Measurements from ENCODE around the gene RAD23A.
"Not testable (repeated sequence)": the region's sequence is repeated elsewhere in the genome, so short reads cannot be mapped to it uniquely, and the experiment has no call there.

The RAD23A gene

DNA sequence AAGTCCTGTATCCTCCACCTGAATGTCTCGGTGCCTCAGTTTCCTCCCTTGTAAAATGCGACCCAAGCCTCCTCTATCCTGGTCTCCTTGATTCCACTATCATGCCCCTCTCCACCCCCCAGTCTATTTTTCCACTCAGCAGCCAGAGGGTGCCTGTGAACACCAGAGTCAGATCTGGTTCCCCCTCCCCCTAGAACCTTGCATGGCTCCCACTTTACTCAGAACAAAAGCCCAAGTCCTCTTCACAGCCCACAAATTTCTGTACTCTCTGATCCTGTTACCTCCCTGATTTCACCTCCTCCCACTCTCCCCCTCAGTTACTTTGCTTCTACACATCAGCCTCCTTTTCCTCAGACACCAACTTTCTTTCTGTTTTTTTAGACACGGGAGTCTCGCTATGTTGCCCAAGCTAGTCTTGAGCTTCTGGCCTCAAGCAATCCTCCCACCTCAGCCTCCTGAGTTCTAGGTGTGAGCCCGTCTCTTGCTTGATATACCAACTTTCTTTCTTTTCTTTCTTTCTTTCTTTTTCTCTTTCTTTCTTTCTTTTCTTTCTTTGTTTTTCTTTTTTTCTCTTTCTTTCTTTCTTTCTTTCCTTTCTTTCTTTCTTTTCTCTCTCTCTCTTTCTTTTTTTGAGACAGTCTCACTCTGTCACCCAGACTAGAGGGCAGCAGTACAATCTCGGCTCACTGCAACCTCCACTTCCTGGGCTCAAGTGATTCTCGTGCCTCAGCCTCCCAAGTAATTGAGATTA is 24.6 kb downstream of the RAD23A start:
- no peak overlapping the region for H3K4me3 Mint-ChIP-seq
- no peaks in the 10 kb centered on the region for H3K9me3 Mint-ChIP-seq
- no peak for DNase-seq
- no peaks in the 10 kb centered on the region for H3K36me3 Mint-ChIP-seq (ENCODE audit: low read depth)
- no peak overlapping the region for H3K27ac Mint-ChIP-seq
- H3K4me1 Mint-ChIP-seq = peaks cover 7% of the 10 kb centered on the region
- H3K27me3 Mint-ChIP-seq (ENCODE audit: low read depth, poor library complexity) = peaks cover 30% of the 10 kb centered on the region
- TF ChIP-seq, protein P1, sequence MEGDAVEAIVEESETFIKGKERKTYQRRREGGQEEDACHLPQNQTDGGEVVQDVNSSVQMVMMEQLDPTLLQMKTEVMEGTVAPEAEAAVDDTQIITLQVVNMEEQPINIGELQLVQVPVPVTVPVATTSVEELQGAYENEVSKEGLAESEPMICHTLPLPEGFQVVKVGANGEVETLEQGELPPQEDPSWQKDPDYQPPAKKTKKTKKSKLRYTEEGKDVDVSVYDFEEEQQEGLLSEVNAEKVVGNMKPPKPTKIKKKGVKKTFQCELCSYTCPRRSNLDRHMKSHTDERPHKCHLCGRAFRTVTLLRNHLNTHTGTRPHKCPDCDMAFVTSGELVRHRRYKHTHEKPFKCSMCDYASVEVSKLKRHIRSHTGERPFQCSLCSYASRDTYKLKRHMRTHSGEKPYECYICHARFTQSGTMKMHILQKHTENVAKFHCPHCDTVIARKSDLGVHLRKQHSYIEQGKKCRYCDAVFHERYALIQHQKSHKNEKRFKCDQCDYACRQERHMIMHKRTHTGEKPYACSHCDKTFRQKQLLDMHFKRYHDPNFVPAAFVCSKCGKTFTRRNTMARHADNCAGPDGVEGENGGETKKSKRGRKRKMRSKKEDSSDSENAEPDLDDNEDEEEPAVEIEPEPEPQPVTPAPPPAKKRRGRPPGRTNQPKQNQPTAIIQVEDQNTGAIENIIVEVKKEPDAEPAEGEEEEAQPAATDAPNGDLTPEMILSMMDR (IDR thresholded peaks at IDR 0.05) = no peak

DNA sequence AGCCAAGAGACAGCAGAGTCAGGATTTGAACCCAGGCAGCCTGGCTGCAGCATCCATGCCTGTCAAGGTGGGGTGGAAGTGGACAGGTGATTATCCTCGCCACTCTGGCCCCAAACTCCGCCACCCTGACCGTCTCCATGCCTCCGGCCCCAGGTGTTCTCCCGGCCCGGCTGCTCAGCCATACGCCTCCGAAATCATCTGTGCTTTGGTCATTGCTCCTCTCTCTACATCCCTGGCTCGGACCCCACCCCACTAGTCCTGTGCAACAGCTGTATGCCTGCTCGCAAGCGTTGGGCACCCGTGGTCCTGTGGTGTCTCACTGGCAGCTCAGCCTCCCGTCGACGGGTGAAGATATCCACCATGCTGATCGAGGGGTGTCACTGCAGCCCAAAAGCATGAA is 27.6 kb downstream of the RAD23A start:
- Mint-ChIP-seq H3K27ac (no peak overlapping the region), H3K27me3 (ENCODE audit: low read depth, poor library complexity) (peaks cover 54% of the 10 kb centered on the region), H3K4me3 (no peak overlapping the region), H3K36me3 (ENCODE audit: low read depth) (no peaks in the 10 kb centered on the region), H3K4me1 (peaks cover 6% of the 10 kb centered on the region), H3K9me3 (no peaks in the 10 kb centered on the region)
- TF ChIP-seq, protein P1 (IDR thresholded peaks at IDR 0.05) = no peak
- no peak for DNase-seq

DNA sequence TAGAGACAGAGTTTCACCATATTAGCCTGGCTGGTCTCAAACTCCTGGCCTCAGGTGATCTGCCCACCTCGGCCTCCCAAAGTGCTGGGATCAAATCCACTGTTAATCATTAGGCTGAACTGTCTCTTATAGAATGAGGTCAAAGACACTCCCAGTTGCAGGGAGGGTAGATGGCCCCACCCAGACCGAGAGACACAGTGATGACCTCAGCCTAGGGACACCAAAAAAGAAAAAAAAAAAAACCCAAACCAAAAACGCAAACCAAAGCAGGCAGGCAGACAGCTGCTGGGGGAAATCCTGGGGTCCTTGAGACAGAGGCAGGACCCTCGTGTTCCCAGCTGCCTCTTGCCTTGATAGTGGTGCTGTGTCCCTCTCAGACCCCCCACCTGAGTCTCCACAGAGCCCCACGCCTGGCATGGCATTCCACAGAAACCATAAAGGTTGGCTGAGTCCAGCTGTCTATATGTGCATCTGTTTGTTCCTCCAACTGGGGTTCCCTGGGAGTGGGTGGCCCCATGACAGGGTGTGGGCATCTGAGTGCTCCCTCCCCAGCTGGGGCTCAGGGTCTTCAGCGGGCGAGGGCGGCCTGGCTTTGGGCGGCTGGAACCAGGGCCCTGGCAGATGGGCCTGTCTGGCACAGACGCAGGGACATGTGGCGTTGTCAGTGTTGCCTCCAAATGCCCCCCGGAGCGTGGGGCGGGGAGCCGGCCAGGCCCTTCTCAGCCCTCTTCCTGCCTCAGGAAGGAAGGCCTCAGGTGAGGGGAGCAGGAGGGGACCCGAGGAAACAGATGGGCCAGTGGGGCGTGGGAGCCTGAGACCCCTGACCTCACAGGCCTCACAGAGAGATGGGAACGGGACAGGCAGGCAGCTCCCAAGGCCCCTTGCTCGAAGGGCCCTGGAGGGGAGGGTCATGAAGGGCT is 28.9 kb downstream of the RAD23A start:
- Mint-ChIP-seq H3K27me3 (ENCODE audit: low read depth, poor library complexity) (peaks cover 59% of the 10 kb centered on the region), H3K27ac (no peak overlapping the region), H3K9me3 (no peaks in the 10 kb centered on the region), H3K4me3 (no peak overlapping the region), H3K4me1 (peaks cover 6% of the 10 kb centered on the region), H3K36me3 (ENCODE audit: low read depth) (no peaks in the 10 kb centered on the region)
- TF ChIP-seq, protein P1 (IDR thresholded peaks at IDR 0.05) = no peak
- no peak for DNase-seq

DNA sequence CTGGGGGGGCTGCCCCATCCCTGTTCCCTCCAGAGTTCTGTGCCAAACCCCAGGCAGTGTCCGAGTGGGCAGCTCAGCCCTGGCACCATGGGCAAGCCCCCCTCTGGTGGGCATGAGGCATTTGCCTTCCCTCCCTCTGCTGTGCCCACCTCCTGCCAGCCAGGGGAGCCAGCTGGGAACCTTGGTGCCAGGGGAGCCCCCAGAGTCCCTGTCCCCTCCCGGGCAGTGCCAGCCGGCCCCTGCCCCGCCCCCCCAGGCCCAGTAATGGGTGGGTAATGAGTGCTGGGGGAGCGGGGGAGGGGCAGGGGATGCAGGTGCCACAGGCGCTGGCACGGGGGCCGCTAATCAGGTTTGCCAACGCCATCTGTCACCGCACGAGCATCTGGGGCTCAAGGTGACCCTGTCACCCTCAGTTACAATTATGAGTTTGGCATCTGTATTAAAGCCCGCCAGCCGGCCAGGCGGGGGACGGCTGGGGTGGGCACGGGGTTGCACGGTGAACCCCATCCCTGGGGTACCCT is 29.6 kb downstream of the RAD23A start:
- Mint-ChIP-seq H3K4me1 (peaks cover 2% of the 10 kb centered on the region), H3K9me3 (no peaks in the 10 kb centered on the region), H3K27ac (no peak overlapping the region), H3K36me3 (ENCODE audit: low read depth) (no peaks in the 10 kb centered on the region), H3K4me3 (no peak overlapping the region), H3K27me3 (ENCODE audit: low read depth, poor library complexity) (peaks cover 57% of the 10 kb centered on the region)
- TF ChIP-seq, protein P1 (IDR thresholded peaks at IDR 0.05) = no peak
- DNase-seq = no peak

DNA sequence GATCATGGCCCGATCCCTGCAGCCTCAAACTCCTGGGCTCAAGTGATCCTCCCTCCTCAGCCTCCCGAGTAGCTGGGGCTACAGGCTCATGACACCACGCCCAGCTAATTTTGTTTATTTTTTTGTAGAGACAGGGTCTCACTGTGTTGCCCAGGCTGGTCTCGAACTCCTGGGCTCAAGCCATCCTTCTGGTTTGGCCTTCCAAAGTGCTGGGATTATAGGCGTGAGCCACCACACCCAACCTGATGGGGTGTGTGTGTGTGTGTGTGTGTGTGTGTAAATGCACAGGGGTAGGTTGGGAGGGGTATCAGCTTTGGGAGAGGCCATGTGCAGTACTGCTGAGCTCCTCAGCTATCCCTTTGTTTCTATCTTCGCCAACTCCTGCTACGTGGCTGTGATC is 30.4 kb downstream of the RAD23A start:
- not testable (repeated sequence) for H3K4me3 Mint-ChIP-seq; H3K4me1 Mint-ChIP-seq; H3K36me3 Mint-ChIP-seq (ENCODE audit: low read depth); H3K9me3 Mint-ChIP-seq; DNase-seq; H3K27ac Mint-ChIP-seq
- H3K27me3 Mint-ChIP-seq (ENCODE audit: low read depth, poor library complexity) = peaks cover 54% of the 10 kb centered on the region

DNA sequence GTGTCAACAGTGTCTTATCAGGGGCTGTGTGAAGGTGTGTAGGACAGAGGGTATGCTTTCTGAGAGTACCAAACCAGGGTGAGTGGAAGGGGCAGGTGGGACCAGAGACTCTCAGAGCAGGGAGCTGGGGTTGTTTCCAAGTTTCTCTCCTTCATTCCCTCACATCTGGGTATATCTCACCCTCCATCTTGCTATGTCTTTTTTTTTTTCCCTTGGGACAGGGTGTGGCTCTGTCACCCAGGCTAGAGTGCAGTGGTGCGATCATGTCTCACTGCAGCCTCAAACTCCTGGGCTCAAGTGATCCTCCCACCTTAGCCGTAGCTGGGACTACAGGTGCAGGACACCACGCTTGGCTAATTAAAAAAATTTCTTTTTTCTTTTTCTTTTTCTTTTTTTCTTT is 34.3 kb downstream of the RAD23A start:
- Mint-ChIP-seq H3K27ac (no peak overlapping the region), H3K27me3 (ENCODE audit: low read depth, poor library complexity) (peaks cover 36% of the 10 kb centered on the region), H3K36me3 (ENCODE audit: low read depth) (no peaks in the 10 kb centered on the region), H3K4me3 (no peak overlapping the region), H3K9me3 (no peaks in the 10 kb centered on the region), H3K4me1 (no peaks in the 10 kb centered on the region)
- no peak for DNase-seq
- TF ChIP-seq, protein P1 (IDR thresholded peaks at IDR 0.05) = no peak
